ENCODE data around the gene KLF6.

Gene KLF6

GRCh38 chr10:3727268-3727667 is 57.7 kb downstream of the KLF6 start:
- no peak for DNase-seq
